Right lobe of liver (tissue), 4 donors: ENCODE measurements around the gene NUP155.
"Not testable (repeated sequence)": the region's sequence is repeated elsewhere in the genome, so short reads cannot be mapped to it uniquely, and the experiment has no call there.

Experiments
- CTCF ChIP-seq, 4 donors: fragments of 200-600 bp in 3 of 4; fragments of 450-650 bp in 1 of 4; IDR thresholded peaks; one replicate each; pipeline versions ENCODE4 v1.5.1 to v1.8.0; 2016 to 2022; ENCODE audit warnings: antibody characterized with exemption in 4 of 4, mild to moderate bottlenecking in 2 of 4
- POLR2A ChIP-seq: fragments of 450-650 bp; IDR thresholded peaks from one replicate; pipeline ENCODE4 v1.6.1; 2017; ENCODE audit warnings: antibody characterized with exemption, mild to moderate bottlenecking
- donor health status: DM: no; HTN: no; CAD: no.
- donor health status: DM: no; HTN: no; CAD: no.
- donor health status: DM: no; HTN: yes; CAD: no.

GRCh38 chr5:37378066-37378465 is 7.2 kb upstream of the NUP155 start:
- not testable (repeated sequence) for TF ChIP-seq CTCF (IDR thresholded peaks at IDR 0.05); POLR2A
